ENCODE results near the gene PDS5B.

DNA sequence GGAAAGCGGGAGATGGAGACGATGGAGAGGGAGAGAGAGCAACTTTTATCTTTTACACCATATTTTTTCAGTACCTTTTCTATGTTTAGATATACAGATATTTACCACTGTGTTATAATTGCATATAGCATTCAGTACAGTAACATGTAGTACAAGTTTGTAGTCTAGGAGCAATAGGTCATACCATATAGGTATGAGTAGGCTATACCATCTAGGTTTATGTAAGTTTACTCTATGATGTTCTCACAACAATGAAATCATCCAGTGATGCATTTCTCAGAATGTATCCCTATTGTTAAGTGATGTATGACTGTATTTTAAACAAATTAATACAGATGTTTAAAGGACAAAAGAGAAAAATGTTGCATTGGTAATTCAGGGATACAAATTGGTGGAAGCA, 136.1 kb downstream of the PDS5B start:
- TF ChIP-seq CTCF (IDR thresholded peaks at IDR 0.05; ENCODE audit: low read depth, low read length, poor library complexity, severe bottlenecking) (no peak), EZH2phosphoT487 (IDR thresholded peaks at IDR 0.05; ENCODE audit: borderline replicate concordance, low read length) (no peak)

Data from DOHH2 (cell line).